NCI-H187 treated with DMSO at 0.1 percent for 48 hours (cell line): Measurements from ENCODE around the gene MRPS9.

Experiments used
- DNase-seq: peaks from one replicate; lab custom pipeline; 2025; lab: John Stamatoyannopoulos, UW

MRPS9 gene

DNA sequence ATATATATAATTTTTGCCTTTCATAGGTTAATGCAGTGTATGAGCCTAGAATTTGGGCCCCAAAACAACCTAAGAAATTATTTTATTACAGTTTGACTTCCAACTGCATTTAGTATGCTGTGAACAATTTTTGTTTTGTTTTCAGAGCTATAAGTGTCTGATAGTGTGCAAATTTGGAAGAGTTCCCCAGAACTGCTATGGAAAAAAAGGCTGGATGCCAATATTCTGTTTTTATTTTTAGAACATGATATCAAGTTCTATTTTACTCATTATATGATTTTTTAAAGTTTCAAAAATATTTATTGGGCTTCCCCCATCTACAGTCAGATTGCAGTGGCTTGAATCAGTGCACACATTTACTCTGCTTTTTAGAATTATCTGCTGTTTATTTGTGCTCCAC is 42.6 kb downstream of the MRPS9 start:
- no peak for DNase-seq

DNA sequence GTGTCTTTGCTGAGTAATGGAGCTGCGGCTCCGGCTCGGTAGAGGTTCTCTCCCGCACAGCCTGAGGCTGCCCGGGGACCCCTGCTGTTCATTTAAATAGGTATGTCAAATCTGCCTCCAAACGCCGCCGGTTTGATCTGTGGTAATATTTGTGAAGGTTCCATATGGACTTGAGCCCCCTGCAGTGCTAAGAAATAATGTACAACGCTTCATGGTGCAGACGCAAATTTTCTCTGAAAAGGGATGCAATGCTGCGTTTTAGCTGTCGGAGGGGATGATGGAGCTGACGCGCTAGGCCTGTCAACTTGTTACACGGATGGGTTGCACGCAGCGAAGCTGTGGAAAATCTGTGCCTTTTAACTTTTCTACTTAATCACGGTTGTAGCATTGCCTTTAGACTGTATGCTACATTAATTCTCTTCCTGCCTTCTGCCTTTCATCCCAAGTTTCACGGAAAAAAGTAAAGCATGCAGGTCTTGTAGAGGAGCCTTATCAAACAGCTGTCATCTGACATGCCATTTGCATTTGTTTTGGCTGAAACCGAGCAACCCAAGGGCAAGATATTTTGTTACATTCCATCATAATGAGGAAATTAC is 43.2 kb downstream of the MRPS9 start:
- DNase-seq, result no peak

DNA sequence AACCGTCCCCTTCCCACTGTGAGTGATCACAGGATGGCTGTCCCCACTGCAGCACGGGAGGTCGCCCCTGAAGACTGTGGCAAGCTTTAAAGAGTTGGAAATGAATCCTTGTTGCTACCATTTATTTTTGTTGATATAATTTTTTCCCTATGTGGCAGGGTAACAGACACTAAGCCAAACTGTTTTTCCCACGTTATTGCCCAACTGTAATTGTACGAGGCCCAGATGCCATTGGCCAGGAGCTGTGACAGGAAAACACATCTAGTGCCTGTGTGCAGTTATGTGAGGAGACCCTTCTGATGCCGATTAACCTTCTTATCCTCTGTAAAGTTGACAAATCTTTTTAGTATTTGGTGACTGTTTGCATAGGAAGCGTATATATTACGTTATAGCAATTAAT is 44.2 kb downstream of the MRPS9 start:
- DNase-seq, result no peak

DNA sequence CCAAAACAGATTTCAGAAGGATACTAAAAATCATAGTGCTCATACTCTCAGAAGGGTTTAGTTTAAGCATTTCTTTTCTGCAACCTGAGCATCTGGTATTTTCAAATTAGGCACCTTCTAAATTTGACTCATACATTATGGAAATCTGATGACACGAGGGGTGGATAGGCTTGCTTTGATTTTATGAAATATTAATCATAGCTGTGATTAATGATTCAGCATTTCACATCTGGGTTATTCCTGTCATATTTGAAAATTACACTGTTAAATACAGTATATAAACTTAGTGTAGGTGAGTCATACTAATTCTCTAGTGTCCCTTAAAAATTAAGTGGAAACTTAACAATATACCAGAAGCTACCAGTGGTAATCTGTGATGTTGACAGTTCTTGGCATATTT is 47.7 kb downstream of the MRPS9 start:
- DNase-seq, result no peak

DNA sequence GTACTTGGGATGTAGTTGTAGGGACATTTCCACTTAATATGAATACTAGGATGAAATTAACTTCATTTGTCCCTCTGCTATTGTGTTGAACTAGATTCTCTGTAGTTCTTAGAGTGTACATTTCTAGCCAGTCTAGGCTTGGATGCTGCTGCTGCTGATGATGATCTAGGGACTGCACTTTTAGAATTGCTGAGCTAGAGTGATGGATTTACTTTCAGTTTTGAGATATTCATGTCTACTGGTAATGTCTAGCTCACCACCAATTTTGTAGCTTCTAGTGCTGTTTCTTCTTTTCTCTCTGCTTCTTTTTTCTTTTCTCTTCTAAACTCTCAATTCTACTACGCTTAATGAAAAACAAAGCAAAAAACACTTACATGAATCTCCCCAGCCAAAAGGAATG is 49.4 kb downstream of the MRPS9 start:
- DNase-seq, result no peak

DNA sequence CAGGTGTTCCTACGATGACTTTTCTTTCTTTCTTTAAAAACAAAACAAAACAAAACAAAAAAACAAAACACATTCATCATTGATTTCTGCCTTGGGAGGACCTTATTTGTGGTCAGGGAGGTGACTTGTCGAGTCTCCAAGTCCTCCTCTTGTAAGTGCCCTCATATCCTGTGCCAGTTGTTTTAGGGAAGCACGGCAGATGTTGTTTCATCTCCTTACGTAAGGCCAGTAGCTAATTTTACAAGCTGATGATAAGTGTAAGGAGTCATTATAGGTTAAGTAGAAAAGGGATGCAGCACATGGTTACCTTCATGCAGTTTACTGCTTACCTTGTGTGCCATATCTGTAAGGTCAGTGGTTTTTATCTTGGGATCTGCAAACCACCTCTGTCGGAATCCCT is 52.2 kb downstream of the MRPS9 start:
- no peak for DNase-seq

DNA sequence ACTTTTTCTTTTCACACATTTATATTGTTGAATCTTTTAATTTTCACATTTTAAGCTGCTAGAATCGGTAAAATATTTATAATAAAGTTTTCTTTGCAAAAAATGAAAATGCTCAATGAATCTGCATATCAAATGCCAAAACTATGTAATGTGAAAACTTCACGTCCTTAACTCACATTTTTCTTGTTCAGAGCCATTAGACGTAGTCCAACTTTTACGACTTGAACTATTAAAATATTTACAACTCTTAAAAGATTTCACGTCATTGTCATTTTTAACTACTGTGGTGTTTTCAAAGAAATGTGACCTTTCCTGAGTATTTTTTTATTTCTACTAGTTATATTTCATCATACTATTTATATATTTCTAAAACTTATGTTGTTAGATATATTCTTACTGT is 54.9 kb downstream of the MRPS9 start:
- no peak for DNase-seq

DNA sequence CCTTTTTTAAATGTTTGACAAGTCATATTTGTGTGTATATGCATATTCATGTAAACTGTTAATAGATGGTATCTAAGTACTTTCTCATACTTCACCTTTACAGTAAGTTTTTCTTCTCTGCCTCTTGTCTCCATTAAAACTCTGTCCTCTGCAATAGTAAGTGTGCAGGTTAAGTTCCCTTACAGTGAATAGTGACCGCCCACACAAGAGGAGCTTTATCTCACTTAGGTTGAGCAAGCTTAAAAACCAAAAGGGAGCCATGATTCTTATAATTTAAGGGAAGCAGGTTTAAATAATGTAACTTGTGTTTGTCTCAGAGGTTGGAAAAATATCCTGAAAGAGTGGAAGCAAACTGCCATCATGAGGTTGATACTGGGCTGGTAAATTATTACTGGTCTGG is 61.3 kb downstream of the MRPS9 start:
- no peak for DNase-seq

DNA sequence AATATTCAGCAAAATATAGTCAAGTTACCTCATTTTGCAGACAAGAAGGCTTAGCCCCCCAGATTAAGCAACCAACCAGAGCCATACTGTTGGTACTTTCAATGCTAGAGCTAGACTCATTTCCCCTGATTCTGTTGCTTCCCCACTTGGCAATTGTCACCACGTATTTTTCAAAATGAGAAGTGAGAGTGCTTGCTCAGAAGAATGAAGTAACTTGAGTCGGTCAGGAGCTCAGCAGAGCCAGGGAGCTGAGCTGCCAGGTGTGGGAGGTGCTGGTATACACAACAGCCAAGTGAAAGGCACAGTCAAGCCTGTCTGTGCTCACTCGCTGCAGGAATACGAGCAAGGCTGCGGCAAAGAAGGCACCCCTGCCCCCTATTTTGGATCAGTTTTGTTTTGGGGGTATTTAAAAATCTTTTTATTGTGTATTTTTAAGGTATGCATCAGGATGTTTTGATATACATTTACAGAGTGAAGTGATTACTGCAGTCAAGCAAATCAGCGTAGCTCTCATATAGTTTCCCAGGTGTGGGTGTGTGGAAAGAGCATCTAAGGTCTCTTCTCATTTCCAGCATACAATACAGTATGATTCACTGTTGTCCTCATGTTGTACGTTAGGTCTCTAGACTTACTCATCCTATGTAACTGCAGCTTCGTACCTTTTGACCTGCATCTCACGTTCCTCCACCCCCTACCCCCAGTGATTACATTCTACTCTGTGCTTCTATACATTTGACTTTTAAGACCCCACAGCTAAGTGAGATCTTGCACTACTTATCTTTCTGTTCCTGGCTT is 62.4 kb downstream of the MRPS9 start:
- DNase-seq, result no peak

DNA sequence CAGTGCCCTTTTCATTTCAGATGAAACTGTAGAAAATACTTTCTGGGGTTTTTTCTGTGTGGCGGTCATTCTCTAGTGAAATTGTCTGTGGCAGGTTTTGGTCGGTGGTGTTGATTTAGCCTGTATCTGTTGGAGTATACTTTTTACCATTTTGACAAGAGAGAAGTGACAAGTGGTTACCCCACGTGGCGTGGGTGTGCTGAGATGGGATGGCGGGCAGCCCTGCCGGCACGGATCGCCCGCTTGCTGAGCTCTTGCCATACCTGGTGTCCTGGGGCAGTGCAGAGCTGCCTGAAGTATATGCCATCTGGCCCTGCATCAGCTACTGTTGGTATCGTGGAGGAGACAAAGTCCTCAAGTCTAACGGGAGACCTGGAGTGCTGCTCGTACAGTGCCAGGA is 64.1 kb downstream of the MRPS9 start:
- no peak for DNase-seq

DNA sequence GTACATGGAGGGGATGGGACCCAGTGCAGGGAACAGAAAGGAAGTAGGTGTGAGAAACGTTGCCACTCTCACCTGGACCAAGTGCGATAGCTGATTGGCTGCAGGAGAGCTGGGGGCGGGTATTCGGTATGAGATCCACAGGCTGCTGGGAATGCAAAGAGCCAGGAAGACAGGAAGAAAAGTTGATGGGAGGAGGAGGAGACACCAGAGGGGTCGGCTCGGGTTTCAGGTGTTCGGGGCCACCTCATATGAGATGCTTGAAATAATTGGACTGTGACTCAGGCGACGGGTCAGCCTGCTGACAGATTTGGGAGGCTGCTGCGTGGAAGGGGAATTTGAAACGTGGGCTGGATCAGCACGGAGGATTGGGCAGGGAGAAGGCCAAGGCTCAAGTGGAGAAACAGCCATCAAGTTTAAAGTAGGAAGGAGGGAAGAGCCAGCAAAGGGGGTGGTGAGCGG is 65.1 kb downstream of the MRPS9 start:
- DNase-seq, result no peak

DNA sequence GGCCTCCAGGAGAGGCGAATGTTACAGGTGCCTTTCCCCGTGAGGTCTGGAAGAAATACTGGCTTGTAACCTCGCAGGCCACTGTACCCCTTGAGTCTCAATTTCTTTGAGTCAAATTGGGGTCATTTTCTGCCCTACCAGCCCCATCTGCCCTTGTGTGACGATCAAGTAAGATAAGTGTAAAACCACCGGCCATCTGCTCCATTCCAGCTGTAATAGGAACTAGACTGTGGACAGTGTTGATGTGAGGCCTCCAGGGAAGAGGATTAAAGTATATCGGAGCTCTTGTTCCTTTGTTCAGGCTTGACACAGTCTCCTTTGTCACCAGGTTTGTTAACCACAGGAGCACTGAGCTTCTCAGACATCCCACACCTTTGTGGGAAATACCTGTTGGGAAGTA is 65.6 kb downstream of the MRPS9 start:
- DNase-seq, result no peak

DNA sequence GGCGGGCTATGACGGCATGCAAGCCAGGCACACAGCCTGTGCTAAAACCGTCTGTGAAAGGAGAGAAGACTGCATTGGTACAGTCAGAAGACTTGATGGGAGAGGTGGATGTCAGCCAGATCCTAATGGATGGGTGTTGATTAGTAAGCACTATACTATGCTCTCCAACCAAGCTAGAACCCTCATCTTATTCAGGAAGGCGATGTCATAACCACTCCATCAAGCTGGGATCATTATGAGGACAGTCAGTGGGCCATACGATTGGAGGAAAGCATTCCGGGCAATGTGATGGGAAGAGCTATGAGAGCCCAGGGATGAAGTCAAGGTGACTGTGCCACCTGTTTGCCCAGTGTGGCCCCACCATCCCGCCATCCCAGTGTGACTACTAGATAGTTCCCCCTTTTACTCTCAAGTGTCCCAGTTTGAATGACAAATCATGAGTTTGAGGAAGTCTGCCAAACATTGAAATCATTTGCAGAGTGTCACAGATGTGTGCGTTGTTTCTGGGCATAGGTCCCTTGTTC is 66.4 kb downstream of the MRPS9 start:
- no peak for DNase-seq

DNA sequence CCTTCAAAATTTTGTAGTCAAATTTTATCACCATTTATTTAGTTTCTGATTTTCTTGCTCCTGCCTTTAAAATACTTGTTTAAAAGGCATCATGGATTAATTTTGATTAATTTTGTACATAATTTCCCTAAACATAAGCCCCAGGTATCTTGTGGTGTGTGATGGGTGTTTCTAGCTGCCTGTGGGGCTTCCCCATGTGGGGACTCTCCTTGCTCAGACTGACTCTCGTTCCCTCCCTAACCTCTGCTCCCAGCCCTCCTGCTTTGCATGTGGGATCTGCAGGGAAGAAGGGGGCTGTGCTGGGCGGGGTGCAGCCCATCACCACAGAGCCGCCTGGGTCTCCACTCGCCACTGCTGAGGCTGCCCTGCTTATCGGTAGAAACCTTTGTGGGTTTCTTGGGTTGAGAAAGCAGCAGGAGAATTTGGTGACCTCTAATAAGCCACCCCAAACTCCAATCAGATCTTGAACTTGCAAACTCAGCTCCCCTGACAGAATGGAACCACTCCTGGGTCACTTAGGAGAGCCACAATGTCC is 72.5 kb downstream of the MRPS9 start:
- no peak for DNase-seq

DNA sequence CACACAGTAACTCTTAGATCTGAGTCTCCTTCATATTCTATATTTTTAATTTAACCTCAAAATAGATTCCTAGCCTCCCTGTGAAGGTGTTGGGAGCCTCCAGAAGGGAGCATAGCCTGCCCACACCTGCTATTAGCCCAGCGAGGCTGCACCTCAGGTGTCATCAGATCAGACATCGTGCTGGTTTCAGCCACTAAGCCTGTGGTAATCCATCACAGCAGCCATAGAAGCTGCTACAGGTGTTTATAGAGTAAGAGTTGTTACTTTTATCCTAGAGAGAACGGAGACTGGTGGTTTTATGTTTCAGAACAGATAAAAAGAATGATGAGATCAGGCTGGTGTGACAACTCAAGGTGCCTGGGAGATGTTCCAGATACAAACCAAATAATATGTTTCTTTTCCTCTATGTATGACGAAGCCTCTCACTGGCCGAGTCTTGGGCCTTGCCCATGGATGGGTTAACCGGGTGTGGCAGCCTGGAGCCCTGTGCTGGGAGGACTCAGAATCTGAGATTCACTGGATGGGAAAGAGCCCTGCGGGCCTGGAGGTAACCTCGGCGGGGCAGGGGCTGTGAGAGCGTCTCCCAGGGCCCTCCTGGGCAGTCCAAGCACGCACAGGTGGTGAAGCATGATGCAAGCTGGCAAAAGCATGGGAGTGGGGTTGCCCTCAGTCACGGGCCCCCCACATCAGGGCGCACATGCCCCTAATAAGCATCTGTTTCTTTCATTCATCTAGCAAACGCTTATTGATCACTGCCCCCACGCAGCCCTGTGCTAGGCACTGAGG is 73.7 kb downstream of the MRPS9 start:
- DNase-seq, result no peak

DNA sequence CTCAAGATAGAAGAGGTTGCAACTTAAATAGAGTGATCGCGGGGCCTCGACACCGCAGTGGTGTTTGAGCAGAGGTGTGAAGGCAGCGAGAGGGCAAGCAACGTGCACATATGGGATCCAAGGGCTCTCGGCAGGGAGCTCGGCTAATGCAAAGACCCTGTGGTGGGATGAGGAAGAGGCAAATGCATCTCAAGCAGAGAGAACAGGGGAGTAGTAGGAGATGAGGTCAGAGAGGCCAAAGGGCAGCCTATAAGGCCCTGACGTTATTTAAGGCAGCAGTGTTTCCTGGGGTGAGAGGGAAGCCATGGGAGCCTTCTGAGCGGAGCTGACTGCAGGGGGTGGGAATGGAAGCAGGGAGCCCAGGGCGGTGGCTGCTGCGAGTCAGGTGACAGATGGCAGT is 74.5 kb downstream of the MRPS9 start:
- no peak for DNase-seq

DNA sequence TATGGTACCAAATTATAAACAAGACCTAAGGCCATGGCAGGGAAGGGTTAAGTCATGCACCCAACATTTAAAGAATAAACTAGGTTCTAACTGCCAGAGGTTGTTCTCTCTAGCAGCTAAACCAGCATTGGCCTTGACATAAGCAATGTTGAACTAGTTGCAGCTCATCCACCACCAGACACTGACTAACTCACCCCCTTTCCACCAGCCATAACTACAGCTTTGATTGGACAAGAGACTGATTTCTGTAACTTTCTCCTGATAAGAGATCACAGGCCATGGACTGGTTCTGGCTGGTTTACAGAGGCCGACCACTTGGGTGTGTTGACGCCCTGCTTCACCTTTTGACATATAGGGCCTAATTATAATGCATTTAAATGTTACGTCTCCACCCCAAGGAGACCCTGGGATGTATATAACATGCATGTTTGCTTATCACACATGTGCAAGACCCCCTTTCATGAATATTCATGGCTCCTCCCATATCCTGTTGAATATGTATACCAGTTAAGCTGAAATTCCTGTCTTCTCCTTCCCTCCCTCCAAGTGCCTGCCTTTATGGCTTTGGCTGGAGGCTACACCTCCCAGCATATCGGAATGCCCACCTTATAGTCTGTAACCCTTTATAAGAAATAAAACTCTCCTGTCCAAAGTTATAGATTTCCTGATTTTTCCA is 75.9 kb downstream of the MRPS9 start:
- DNase-seq, result no peak

DNA sequence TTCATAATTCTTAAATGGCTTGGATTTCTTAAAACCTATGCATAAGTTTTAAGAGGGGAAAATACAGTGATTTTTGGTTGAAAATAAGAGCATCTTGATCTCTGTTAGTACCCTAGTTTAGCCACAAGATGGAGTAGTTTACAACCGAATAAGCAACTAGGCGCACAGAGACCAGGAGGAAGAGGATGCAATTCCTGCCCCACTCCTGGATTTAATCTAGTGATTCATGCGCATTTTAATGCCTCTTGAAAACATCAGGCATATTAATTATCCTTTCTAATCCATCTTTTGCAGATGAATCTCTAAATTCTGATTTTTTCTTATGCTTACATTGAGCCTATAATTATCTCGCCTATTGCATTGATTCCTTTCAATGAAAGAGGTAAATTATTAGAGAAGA is 76.7 kb downstream of the MRPS9 start:
- peak; percentile 3 for DNase-seq

DNA sequence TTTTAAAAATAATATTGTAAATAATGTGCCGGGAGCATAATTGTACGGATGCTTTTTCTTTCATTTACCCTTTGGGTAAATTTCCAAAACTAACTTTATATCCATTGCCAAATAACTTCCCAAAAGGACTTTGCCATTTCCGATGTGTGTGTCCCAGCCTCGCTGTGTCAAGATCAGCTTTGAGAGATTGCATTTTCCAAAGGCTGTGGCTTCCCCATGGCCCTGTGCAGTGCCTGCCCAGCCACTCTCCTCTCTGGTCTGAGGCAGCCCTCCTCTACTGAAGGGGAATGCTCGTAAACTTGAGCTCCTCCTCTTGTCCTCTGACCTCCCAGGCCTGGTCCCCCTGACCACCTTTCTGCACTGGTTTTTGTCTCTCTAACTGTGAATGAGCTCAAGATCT is 78.5 kb downstream of the MRPS9 start:
- no peak for DNase-seq

DNA sequence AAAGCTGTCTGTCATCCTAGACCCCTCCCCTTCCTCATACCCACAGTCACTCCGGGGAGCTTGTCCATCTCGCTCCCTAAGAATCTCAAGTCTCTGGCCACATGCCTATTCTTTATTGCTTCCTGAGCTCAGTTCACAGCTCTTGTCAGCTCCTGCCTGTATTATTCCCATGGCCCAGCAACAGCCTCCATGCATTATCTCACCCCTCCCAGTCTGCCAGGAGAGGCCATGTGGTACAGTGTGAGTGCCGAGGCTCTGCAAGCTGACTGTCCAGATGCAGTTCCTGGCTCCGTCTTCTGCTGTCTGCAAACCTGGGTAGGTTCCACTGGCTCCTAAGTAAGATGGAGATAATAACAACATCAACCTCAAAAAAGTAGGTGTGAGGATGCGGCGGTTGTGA is 79.7 kb downstream of the MRPS9 start:
- DNase-seq, result no peak

DNA sequence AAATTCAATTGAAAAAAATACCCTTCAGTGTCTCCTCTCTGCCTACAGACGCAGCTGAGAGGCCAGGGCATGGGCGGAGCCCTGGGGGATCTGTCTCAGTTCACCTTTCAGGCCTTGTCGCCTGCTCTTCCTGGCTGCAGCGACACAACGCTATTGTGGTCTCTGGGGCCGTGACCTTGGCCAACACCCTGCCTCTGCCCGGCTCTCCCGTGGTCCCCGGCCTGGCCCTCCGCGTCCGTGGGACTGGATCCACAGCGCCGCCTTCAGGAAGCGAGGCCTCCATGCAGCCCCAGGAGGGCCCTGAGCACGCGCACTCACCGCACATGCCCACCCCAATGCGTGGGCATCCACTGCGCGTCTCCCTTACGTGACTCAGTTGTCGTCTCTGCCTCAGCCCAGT is 81.1 kb downstream of the MRPS9 start:
- DNase-seq, result no peak

DNA sequence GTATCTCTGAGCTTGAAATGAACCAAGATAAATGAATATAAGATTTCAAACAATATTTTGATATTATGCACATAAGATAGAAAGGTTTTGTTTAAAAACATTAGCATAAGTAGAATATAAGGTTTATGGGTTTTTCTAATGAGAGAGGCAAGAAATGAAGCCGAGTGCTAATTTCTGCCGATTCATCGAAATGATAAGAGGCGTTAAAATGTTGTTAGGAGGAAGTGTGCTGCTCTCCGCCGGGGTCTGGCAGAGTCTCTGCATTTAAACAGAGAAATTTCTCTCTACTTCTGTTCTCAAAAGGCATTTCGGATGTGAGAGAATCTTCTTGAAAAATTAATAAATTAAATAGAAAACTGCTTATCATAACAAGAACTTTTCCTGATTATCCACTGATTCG is 83.6 kb downstream of the MRPS9 start:
- no peak for DNase-seq
